ENCODE data around the gene VPS16.

VPS16 gene

DNA sequence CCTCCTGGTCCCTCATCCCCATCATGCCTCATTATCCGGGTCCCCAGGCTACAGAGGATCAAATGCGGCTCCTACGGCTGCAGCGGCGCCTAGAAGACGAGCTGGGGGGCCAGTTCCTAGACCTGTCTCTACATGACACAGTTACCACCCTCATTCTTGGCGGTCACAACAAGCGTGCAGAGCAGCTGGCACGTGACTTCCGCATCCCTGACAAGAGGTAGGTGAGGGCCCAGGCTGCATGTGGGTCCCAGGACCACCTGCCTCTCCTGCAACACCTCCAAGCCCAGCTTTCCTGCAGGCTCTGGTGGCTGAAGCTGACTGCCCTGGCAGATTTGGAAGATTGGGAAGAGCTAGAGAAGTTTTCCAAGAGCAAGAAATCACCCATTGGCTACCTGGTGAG is 24.6 kb downstream of the VPS16 start:
- Histone ChIP-seq H3K27ac (ENCODE audit: low read depth, low read length) (no peak overlapping the region), H3K9me3 (ENCODE audit: insufficient read depth, low read length) (no peaks in the 10 kb centered on the region), H3K4me3 (ENCODE audit: insufficient read depth, low read length, poor library complexity, severe bottlenecking) (no peak overlapping the region), H3K4me2 (ENCODE audit: low read depth, low read length, poor library complexity, severe bottlenecking) (no peak overlapping the region), H3K9me2 (replicated peaks; ENCODE audit: insufficient read depth, low read length) (no peaks in the 10 kb centered on the region), H3K27me3 (ENCODE audit: low read length) (no peaks in the 10 kb centered on the region), H2AFZ (ENCODE audit: low read depth, low read length, severe bottlenecking) (no peak overlapping the region), H4K20me1 (ENCODE audit: low read depth, low read length) (no peaks in the 10 kb centered on the region), H3F3A (ENCODE audit: insufficient read depth) (no peaks in the 10 kb centered on the region), H3K9ac (ENCODE audit: low read length) (no peak overlapping the region), H3K79me2 (ENCODE audit: insufficient read depth, low read length) (no peaks in the 10 kb centered on the region), H3K36me3 (ENCODE audit: low read length) (no peaks in the 10 kb centered on the region)
- no peak for TF ChIP-seq EZH2phosphoT487 (conservative IDR thresholded peaks at IDR 0.05; ENCODE audit: low read length)
- TF ChIP-seq, protein P1, sequence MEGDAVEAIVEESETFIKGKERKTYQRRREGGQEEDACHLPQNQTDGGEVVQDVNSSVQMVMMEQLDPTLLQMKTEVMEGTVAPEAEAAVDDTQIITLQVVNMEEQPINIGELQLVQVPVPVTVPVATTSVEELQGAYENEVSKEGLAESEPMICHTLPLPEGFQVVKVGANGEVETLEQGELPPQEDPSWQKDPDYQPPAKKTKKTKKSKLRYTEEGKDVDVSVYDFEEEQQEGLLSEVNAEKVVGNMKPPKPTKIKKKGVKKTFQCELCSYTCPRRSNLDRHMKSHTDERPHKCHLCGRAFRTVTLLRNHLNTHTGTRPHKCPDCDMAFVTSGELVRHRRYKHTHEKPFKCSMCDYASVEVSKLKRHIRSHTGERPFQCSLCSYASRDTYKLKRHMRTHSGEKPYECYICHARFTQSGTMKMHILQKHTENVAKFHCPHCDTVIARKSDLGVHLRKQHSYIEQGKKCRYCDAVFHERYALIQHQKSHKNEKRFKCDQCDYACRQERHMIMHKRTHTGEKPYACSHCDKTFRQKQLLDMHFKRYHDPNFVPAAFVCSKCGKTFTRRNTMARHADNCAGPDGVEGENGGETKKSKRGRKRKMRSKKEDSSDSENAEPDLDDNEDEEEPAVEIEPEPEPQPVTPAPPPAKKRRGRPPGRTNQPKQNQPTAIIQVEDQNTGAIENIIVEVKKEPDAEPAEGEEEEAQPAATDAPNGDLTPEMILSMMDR (IDR thresholded peaks at IDR 0.05; ENCODE audit: insufficient read depth, low read length, poor library complexity, severe bottlenecking): no peak

- Histone ChIP-seq H4K20me1 (ENCODE audit: low read depth, low read length) (no peaks in the 10 kb centered on the region), H3K27me3 (ENCODE audit: low read length) (no peaks in the 10 kb centered on the region), H3K9me3 (ENCODE audit: insufficient read depth, low read length) (no peaks in the 10 kb centered on the region), H3K9ac (ENCODE audit: low read length) (no peak overlapping the region), H3K36me3 (ENCODE audit: low read length) (no peaks in the 10 kb centered on the region), H3K4me3 (ENCODE audit: insufficient read depth, low read length, poor library complexity, severe bottlenecking) (no peak overlapping the region), H3K9me2 (replicated peaks; ENCODE audit: insufficient read depth, low read length) (no peaks in the 10 kb centered on the region), H3K27ac (ENCODE audit: low read depth, low read length) (no peak overlapping the region), H3K4me2 (ENCODE audit: low read depth, low read length, poor library complexity, severe bottlenecking) (no peak overlapping the region), H3F3A (ENCODE audit: insufficient read depth) (no peaks in the 10 kb centered on the region), H3K79me2 (ENCODE audit: insufficient read depth, low read length) (no peaks in the 10 kb centered on the region), H2AFZ (ENCODE audit: low read depth, low read length, severe bottlenecking) (no peak overlapping the region)
- TF ChIP-seq, protein P1 (IDR thresholded peaks at IDR 0.05; ENCODE audit: insufficient read depth, low read length, poor library complexity, severe bottlenecking): no peak
- no peak for TF ChIP-seq EZH2phosphoT487 (conservative IDR thresholded peaks at IDR 0.05; ENCODE audit: low read length)
Measured at GRCh38 chr20:2865630-2866029, 25.1 kb downstream of the VPS16 start.

DNA sequence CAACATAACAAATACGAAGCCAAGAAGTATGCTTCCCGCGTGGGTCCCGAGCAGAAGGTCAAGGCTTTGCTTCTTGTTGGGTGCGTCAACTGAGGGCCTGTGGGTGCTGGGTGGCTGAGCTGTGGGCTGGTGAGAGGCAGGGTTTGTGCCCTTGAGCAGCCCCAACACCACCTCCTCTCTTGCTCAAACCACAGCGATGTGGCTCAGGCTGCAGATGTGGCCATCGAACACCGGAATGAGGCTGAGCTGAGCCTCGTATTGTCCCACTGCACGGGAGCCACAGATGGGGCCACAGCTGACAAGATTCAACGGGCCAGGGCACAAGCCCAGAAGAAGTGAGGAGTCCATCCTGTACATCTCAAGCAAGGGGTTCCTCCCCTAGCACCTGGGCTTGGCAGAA is 25.7 kb downstream of the VPS16 start:
- Histone ChIP-seq H3K4me3 (ENCODE audit: insufficient read depth, low read length, poor library complexity, severe bottlenecking) (no peak overlapping the region), H3K9me2 (replicated peaks; ENCODE audit: insufficient read depth, low read length) (no peaks in the 10 kb centered on the region), H3K36me3 (ENCODE audit: low read length) (no peaks in the 10 kb centered on the region), H3K4me2 (ENCODE audit: low read depth, low read length, poor library complexity, severe bottlenecking) (no peak overlapping the region), H3K27ac (ENCODE audit: low read depth, low read length) (no peak overlapping the region), H2AFZ (ENCODE audit: low read depth, low read length, severe bottlenecking) (no peak overlapping the region), H4K20me1 (ENCODE audit: low read depth, low read length) (no peaks in the 10 kb centered on the region), H3K9ac (ENCODE audit: low read length) (no peak overlapping the region), H3F3A (ENCODE audit: insufficient read depth) (0 out of 2 replicates have a peak, but pooled peaks cover 2% of the 10 kb centered on the region), H3K79me2 (ENCODE audit: insufficient read depth, low read length) (no peaks in the 10 kb centered on the region), H3K9me3 (ENCODE audit: insufficient read depth, low read length) (no peaks in the 10 kb centered on the region), H3K27me3 (ENCODE audit: low read length) (no peaks in the 10 kb centered on the region)
- TF ChIP-seq EZH2phosphoT487 (conservative IDR thresholded peaks at IDR 0.05; ENCODE audit: low read length): no peak
- TF ChIP-seq, protein P1 (IDR thresholded peaks at IDR 0.05; ENCODE audit: insufficient read depth, low read length, poor library complexity, severe bottlenecking): no peak

Measured in SU-DHL-6 (cell line).